Measurements from ENCODE around the gene ZNF687. TPM values are rescaled to one million over a fixed set of nuclear protein-coding genes. Genes with fewer than 3 reads are reported as not detected.
A peak's percentile ranks its signal among the peaks of the same experiment; 100 is the strongest.

Gene ZNF687
- total and polyA plus RNA-seq, 7 donors = 4.6 to 14.8 (median 11.7) TPM

DNA sequence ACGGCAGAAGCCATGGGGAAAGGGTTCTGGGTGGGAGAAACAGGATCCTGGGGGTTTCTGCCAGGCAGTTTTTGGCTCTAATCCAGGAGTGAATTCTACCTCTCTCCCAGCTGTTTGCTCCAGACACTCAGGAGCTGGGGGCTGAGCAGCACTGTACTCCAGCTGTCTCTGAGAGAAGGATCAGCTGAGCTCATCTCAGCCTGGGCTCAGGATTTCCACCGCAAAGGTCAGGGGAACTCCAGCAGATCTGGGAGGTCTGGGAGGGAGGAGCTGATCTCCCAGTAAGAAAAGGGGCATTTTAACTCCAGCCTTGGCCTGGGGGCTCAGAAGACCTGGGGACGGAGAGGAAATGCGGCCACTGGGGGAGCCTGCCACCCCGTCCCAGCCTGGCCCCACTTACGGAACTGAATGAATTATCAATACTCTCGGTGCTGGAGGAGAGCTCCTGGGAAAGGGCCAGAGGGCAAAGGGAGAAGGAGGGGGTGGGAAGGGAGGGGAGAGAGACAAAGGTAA, 27.8 kb downstream of the ZNF687 start:
- DNase-seq (no peak), ATAC-seq (peak; percentile 17 to 62 (median 34))
- Histone ChIP-seq H3K4me1 (peaks cover 57% of the 10 kb centered on the region), H3K36me3 (ENCODE audit: insufficient read depth in 1 of 2, low read depth in 1 of 2) (peaks cover 11 to 63% of the 10 kb centered on the region in 2 donors), H3K4me3 (peak overlapping the region; percentile 27), H3K27ac (peak overlapping the region; percentile 97), H3K27me3 (ENCODE audit: insufficient read depth in 3 of 3, low read length in 2 of 3) (no peaks in the 10 kb centered on the region), H3K9me3 (no peaks in the 10 kb centered on the region)
- intact Hi-C loops (cut with DNase I) = loop anchor here in 1 of 2 donors (10.0 kb wide), 1 partner anchor 95 kb away; no protein-coding TSS in a partner anchor
- 34 to 40% (median 39%) methylated on average over 7 of the region's 7 CpGs for WGBS, 3 donors
- TF ChIP-seq, protein P1, sequence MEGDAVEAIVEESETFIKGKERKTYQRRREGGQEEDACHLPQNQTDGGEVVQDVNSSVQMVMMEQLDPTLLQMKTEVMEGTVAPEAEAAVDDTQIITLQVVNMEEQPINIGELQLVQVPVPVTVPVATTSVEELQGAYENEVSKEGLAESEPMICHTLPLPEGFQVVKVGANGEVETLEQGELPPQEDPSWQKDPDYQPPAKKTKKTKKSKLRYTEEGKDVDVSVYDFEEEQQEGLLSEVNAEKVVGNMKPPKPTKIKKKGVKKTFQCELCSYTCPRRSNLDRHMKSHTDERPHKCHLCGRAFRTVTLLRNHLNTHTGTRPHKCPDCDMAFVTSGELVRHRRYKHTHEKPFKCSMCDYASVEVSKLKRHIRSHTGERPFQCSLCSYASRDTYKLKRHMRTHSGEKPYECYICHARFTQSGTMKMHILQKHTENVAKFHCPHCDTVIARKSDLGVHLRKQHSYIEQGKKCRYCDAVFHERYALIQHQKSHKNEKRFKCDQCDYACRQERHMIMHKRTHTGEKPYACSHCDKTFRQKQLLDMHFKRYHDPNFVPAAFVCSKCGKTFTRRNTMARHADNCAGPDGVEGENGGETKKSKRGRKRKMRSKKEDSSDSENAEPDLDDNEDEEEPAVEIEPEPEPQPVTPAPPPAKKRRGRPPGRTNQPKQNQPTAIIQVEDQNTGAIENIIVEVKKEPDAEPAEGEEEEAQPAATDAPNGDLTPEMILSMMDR (IDR thresholded peaks at IDR 0.05) = no peak

DNA sequence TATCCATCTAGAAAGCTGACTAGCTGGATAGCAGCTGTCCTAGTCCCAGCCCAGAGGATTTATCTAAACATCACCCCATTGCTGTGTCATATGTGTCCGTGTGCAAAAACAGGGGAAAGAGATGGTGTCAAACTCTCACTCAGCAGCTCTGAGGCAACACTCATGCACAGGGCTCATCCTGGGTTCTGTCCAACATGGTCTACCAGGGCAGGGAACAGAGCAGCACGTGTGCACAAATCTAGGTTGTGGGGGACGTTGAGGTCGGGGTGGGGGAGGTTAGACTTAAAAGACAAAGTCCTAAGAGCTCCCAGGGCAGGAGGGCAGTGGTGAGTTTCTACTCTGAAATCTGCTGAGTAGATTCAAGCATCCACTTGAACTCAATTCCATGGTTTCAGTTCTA, 28.9 kb downstream of the ZNF687 start:
- H3K4me1 ChIP-seq = peaks cover 57% of the 10 kb centered on the region
- TF ChIP-seq, protein P1 (IDR thresholded peaks at IDR 0.05) = no peak
- peak; percentile 9 to 44 (median 36) for ATAC-seq
- no peak for DNase-seq
- peak overlapping the region; percentile 27 for H3K4me3 ChIP-seq
- H3K27ac ChIP-seq = peak overlapping the region; percentile 97
- peaks cover 8 to 62% of the 10 kb centered on the region in 2 donors for H3K36me3 ChIP-seq (ENCODE audit: insufficient read depth in 1 of 2, low read depth in 1 of 2)
- no peaks in the 10 kb centered on the region for H3K9me3 ChIP-seq
- no peaks in the 10 kb centered on the region for H3K27me3 ChIP-seq (ENCODE audit: insufficient read depth in 3 of 3, low read length in 2 of 3)
- intact Hi-C loops (cut with DNase I) = loop anchor here in 1 of 2 donors (1.0 kb wide), 1 partner anchor 16 kb away; the partner anchor contains the start of gene PI4KB
- WGBS, 3 donors = 39 to 62% (median 50%) methylated on average over 4 of the region's 4 CpGs

DNA sequence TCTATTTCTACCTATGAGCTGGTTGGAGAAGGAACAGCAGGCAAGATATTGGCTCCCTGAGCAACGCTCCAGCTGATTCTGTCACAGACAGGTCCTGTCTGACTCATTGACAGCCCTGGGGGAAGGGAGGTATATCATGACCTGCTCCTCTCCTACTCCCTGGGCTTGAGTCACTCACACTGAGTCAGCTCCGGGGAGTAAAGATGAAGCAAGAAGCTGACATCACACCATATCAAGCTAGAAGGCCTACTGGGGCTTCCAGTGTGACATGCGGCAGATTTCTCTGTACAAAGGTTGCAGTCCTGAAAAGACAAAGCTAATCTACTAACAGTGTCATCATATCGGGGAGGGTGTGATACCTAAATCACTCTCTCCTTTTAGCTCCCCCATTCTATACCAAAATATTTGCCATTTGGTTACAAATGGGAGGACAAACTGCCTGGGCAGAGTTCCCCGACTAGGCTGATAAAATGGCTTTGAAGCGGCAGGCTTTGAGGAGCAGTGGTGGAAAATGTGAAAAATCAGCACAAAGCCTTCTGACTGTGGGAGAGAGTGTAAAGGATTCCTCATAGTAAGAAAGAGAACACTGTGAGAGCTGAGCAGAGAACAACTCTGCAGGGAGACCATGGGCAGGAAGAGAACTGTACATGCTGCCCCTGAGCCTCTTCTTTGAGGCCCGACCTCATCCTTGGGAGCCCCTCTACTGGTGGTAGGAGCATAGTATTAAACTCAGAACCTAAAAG, 29.7 kb downstream of the ZNF687 start:
- peaks cover 10 to 62% of the 10 kb centered on the region in 2 donors for H3K36me3 ChIP-seq (ENCODE audit: insufficient read depth in 1 of 2, low read depth in 1 of 2)
- TF ChIP-seq, protein P1 (IDR thresholded peaks at IDR 0.05) = no peak
- H3K27ac ChIP-seq = peak overlapping the region; percentile 97
- peaks cover 57% of the 10 kb centered on the region for H3K4me1 ChIP-seq
- intact Hi-C loops (cut with DNase I) = loop anchor here (1.0 to 2.0 kb wide), 2 partner anchors 15 to 16 kb away; partner anchors contain the start of gene PI4KB (in 2 of the 2)
- H3K4me3 ChIP-seq = peak overlapping the region; percentile 27
- WGBS, 3 donors = 42 to 59% (median 44%) methylated on average over 7 of the region's 7 CpGs
- DNase-seq (peak; percentile 84 to 89), ATAC-seq (peak; percentile 93 to 97 (median 96))
- no peaks in the 10 kb centered on the region for H3K9me3 ChIP-seq
- H3K27me3 ChIP-seq (ENCODE audit: insufficient read depth in 3 of 3, low read length in 2 of 3) = no peaks in the 10 kb centered on the region

DNA sequence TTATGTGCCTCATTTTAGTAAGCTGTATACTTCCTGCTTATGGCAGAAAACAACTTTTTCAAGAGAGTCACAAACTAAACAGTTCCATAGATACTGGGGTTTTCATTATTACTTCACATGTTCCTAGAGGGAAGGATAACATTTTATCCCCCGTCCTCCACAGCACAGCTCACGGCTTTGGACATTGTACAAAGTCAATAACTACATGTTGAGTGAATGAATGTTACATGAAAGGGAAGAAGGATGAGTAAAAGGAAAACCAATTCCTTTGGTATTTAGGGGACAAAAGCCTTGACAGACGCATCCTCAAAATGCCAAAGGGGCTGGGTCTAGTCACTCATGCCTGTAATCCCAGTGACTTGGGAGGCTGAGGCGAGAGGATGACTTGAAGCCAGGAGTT, 30.3 kb downstream of the ZNF687 start:
- H3K36me3 ChIP-seq (ENCODE audit: insufficient read depth in 1 of 2, low read depth in 1 of 2) = peaks cover 10 to 62% of the 10 kb centered on the region in 2 donors
- H3K4me3 ChIP-seq = peak overlapping the region; percentile 24
- intact Hi-C loops (cut with DNase I) = loop anchor here in 1 of 2 donors (2.0 kb wide), 1 partner anchor 14 kb away; the partner anchor contains the start of gene PI4KB
- no peak for DNase-seq
- peak overlapping the region; percentile 97 for H3K27ac ChIP-seq
- TF ChIP-seq, protein P1 (IDR thresholded peaks at IDR 0.05) = no peak
- no peaks in the 10 kb centered on the region for H3K9me3 ChIP-seq
- no peaks in the 10 kb centered on the region for H3K27me3 ChIP-seq (ENCODE audit: insufficient read depth in 3 of 3, low read length in 2 of 3)
- H3K4me1 ChIP-seq = peaks cover 57% of the 10 kb centered on the region
- 90 to 96% (median 92%) methylated on average over 4 of the region's 4 CpGs for WGBS, 3 donors
- no peak for ATAC-seq
